Frontal cortex (tissue), 4 donors: Measurements from ENCODE around the gene RYK. TPM values are rescaled to one million over a fixed set of nuclear protein-coding genes. Genes with fewer than 3 reads are reported as not detected.

Source experiments
- DNase-seq, 2 donors: peaks; one replicate each; pipeline ENCODE4 v3.0.0; 2012; ENCODE audit warnings: low spot score in 2 of 2
- FAIRE-seq: peaks from 2 replicates; lab custom pipeline; 2012; peaks lifted over from hg19 to GRCh38; lab: Jason Lieb, UNC
- total RNA-seq: library from RNA; depleted of rRNA; stranded (reverse); fragments of >200 nt; gene quantifications from one replicate; pipeline ENCODE4 v1.2.3, GENCODE V29; 2014
- donor health status: control.
- donor health status: control.
- donor health status: control.

Gene RYK
- total RNA-seq, 1 donor from 2014 or later = 89.3 TPM

DNA sequence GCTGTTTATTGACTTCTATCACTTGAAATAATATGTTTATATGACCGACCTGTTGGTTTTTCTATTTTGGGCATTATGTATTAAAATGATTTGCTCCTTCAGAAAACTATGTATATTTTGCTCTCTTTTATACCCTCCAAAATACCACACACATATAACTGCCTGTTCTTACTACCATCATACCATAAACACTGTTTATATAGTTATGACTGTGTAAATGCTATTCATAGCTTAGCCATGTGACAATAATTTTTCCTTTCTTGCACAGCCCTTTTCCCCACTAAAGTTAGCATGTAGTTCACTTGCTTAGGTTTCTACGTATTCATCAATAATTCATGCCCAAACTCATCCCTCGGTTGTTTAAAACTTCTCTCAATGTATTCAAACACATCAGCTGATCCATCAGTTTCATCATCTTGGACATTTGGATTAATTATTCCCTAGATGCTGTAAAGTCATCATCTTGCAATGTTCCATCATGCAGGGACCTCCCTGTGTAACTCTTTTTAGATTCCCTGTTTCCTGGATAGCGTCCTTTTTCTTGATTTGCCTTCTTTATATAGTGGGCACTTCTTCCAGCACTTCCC lies 8.2 kb upstream of the RYK start:
- no peak for DNase-seq
- FAIRE-seq = no peak

DNA sequence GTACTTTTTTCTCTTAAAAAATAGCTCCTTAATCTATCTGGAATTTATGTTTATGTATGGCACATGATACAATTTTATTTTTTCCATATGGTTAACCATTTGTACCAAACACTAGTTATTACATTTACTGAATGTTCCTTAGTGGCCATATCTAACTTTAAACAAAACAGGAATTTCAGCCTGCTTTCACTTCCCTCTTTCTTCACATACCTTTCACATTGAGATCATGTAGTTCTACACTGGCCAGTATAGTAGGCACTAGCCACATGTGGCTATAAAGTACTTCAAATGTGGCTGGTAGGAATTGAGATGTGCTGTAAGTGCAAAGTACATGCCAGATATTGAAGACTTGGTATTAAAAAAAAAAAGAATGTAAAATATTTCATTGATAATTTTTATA lies 4.7 kb upstream of the RYK start:
- DNase-seq (no peak), FAIRE-seq (no peak)

DNA sequence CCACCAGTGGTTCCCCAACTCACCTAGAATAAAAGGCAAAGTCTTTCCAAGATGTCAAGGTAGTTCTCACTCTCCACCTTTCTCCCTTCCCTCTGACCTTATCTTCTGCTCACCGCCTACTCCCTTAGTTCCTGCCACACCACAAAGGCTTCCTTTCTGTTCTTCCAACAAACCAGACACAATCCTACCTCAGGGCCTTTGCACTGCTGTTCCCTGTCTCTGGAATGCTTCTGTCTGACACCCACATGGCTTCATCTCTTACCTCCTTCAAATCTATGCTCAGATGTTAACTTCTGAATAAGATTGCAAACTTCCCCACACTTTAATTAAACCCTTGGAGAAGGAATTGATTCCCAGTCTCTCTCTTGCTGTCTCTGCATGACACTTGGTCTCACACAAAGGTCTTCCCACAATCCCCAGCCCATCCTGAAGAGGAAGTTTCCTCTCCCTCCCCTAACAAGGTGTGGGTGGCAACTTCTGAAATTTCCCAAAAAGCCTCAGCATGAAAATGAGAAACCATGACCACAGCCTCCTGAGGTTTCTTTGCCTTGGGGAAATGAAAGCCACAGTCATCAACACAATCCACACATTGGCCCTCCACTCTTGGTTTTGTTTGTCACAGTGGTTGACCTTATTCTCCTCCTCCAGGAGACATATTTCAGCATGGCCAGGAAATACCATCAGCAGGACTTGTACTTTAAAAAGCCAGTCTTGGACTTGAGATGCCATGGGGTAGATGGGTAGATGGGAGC lies 3.0 kb upstream of the RYK start:
- FAIRE-seq (no peak), DNase-seq (no peak)

DNA sequence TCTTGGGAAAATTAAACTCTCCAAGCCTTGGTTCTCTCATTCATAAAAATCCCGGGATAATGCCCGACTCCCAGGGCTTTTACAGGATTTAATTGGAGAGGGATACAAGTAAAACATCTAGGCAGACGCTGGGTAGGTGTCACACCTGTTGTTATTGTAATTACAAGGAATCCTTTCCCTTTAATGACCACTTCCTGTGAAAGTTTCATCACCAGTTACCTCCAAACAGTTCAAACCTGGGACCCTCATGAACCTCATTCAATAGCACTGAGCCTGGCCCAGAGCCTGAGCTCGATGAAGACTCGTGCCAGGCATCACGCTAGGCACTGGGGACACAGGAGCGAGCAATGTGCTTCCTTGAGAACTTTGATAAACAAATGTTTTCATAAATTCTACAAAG lies 2.1 kb upstream of the RYK start:
- DNase-seq = no peak
- FAIRE-seq = no peak

DNA sequence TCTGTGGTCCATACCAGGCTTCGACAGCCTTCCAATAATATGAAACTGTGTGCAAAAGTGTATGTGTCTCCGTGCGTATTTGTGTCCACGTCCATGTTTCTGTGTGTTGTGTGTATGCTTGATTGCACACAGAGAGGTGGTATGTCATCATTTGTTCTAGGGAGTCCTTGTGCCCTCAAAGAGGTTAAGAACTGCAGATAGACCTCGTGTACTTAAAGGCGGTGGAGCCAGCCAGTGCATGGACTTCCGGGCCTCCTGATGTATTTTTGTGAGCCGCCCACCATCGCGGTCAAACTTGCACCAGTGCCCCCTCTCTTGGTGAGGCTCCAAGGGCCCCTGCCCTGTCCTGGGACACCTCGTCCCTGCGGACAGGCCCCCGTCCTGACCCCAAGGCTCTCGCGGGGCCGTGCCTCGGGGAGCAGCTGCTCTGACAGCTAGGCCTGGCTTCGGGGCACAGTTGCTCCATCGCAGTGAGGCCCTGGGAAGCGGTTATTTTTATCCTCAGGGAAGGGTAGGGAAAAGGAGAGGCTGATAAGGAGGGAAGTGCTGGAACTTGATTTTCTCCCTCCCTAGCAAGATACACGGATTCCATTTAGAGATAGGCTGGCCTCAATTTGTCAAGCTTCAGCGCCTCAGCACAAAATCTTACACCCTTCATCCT lies 1.2 kb upstream of the RYK start:
- no peak for FAIRE-seq
- no peak for DNase-seq

DNA sequence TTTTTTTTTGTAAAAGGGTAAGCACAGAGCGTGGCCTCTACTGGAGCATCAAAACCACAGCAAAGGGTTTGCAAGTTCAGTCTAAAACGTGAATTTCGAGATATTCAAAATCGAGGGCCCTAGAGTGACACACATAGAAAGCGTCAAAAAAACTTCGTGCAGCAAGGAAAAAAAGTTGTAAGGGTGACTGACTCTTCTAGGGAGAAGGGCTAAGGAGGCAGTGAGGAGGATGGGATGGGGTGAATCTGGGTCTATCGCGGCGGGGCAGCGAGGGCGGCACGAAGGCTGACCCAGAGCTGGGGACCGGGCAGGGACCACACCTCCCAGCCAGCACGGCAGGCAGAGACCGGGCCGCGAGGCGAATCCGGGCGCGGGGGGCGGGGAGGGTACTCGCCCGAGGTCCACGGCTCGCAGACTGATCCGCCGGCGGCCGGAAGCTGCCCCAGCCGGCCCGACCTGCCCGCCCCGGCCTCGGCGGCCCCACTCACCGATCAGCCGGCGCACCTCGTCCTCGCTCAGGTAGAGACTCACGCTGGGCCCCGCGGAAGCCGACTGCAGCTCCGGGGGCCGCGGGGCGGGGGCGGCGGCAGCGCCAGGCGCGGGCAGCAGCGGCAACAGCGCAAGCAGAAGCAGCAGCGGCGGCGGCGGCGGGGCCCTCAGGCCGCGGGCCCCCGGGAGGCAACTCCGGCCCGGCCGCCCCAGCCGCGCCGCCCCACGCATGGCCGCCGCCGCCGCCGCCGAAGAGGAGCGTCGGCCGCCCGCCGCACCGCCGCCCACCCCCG lies 533 bp downstream of the RYK start:
- DNase-seq (peak; percentile 48 to 62), FAIRE-seq (no peak)

DNA sequence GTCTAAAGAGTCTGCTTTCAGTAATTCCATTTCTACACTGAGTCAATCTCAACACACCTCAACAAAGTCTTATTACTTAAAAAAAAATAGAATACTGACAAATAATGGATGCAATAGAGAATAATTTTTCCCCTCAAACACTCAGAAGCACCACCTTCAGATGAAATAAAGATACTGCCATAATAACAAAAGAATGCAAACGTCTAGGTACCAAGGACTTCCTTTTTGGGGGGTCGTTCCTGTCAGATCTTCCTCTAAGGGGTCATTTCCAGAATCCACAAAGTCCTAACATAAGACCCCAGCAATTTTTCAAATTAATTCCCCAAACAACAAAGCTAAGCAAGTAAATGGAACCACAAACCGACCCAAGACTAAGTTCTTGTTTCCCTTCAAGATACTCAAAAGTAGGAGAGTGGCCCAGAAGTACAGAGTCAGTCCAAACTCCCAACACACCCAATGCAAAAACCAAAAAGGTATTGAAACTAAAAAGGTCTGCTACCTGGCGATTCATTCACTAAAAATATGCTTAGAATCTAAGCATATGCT lies 1.3 kb downstream of the RYK start:
- DNase-seq (no peak), FAIRE-seq (no peak)

DNA sequence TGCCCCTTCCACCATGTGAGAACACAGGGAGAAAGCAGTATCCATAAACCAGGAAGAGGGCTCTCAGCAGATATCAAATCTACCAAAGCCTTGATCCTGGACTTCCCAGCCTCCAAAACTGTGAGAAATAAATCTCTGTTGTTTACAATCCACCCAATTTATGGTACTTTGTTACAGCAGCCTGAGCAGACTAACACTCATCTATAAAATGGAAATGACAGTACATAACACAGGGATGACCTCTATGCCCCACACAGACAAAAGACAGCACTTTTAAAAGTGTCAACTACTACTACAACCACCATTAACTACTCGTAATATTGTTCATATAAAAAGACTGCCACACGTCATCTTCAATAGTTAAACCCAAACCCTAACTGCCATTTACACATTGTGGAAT lies 5.7 kb downstream of the RYK start:
- DNase-seq (no peak), FAIRE-seq (no peak)

DNA sequence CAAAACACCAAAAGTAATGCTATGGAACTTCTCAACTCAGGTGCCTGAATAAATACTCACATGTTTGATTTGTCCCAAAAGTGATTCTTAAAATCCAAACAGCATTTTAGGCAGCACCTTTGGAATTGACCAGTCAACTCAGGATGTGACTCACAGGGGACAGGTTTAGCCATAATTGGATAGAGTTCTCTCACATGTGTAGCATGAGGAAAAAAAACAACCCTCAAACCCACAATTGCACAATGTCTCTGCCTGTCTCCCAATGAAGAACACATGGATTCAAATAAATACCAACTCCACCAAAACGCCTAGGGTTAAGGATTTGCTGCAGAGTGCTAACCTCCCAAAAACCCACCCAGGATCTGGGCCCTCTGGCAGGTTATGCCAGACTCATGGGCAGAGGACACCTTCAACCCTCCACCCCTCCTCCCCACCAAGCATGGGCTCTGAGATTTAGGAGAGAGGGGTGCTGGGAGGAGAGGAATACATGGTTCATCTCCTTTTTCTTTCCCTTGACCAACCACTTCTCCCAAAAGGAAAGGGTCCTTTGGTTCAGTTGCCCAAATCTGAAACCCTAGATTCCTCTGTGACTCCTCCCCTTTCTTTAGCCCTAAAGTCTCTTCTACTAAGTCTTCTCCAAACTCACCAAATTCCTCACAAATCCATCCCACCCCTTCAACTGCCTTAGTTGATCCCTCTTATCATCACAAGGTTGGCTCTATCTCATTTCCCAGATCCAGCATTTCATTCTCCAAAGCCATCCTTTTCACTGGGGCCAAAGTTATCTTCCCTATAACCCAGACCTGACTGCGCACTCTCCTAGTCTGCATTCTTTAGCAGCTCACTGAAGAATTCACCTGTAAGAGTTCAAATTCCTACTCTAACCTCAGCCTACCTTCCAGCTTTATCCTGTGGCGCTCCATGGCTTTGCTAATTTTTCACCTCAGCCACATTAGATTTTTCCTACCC lies 7.7 kb downstream of the RYK start:
- DNase-seq (no peak), FAIRE-seq (no peak)

DNA sequence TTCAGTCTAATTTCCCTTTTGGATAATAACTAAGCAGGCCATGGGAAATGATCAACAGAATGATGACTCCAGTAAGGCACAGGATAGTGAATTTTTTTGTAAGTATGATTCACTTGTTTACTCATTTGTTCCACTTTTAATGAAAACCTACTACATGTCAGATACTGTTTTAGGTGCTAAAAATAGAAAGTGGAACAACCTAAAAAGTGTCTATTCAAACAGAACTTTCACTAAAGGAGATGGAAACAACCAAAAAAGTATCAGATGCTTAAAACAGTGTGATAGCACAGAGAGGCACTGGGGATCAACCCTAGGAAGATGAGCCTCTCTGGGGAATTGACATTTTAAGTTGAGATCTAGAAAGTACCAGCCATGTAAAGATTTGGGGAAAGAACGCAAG lies 11.1 kb downstream of the RYK start:
- FAIRE-seq (no peak), DNase-seq (no peak)

DNA sequence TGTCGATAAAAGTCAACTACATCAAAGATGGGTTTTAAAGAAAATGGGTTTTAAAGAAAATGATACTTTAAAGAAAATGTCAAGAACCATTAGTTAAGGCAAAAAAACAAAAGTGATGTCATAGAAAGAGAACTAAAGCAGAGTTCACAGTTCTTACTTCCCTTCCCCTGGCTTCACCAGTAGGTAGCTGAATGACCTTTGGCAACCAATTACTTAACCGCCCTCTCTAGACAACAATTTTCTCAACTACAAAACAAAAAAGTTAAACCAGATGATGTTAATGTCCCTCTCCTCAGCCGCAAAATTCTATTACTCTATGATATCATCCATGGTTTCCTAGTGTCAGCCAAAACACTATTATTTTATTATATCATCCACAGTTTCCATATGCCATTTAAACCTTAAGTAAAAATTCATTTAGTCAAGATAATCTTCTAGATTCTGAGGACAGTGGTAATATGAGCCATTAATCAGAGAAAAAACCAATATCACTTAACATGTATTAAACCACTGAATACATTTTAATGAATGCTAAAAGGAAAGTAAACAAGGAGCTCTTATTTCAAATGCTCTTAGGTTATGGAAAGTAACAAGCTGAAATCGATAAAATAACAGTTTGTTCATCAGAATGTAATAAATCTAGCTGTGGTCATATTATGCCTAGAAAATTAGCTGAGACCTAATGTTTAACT lies 13.1 kb downstream of the RYK start:
- FAIRE-seq (no peak), DNase-seq (no peak)

DNA sequence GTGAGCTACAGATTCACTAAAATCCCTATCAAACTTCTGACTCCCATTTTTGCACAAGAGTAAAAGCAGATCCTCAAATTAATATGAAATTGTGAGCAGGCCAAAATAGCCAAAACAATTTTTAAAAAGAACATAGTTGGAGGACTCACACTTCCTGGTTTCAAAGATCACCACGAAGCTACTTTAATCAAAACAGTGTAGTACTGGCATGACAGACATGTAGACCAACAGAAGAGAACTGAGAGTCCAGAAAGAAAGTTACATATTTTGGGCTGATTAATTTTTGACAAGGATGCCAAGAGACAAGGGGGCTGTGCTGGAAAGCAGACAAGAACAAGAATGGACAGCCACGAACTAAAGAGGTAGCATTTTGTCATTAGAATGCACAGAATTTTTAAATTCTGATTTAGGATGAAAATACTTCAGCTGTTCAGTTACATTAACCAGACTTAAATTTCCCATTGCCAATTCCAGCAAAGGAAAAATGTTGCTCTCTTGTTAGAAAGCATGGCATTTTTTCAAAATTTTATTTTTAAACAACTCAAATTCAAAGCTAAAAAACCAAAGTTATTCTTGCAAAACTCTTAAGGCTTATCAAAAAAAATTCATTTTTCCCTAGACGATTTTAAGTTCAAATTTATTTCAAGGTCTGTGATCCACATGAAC lies 14.0 kb downstream of the RYK start:
- DNase-seq = no peak
- no peak for FAIRE-seq

DNA sequence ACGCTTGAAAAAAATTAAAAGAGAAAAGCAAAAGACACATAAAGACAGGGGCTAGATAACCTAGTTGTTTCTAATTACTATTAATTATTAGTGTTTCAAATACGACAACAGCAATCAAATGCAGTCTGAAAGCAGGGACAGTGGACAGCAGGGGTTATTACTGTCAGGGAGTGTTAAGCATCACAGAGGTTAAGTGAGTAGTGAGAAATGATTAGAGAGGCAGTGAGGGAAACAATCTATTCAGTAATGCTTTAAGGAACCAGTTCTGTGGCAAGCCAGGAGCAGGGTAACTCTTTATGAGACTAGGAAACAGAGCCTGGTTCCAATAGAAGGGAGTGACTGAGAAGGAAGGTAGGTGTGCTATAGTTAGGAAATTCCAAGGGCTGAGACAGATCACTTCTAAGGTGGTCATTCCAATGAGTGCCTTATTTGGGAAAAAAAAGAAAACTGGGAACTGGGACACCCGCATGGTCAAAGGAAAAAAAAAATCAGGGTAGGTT lies 15.0 kb downstream of the RYK start:
- FAIRE-seq = no peak
- DNase-seq = no peak

DNA sequence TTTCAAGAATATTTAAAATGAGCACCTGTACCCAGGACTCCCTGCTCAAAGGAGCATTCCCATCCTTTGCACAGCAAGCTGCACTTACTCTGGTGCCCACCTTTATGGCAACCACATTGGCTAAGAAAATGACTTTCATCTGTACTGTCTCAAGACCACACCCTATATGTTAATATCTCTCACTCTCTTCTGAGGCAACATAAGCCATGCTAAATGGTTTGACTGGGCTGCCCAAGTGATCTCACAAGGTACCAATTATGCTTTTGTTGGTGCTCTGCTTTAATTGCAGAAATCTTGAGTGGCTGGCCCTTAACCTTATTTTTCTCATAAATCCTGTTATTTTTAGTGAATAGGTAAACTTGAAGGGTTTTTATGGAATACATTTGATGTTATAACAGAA lies 17.7 kb downstream of the RYK start:
- no peak for FAIRE-seq
- no peak for DNase-seq

DNA sequence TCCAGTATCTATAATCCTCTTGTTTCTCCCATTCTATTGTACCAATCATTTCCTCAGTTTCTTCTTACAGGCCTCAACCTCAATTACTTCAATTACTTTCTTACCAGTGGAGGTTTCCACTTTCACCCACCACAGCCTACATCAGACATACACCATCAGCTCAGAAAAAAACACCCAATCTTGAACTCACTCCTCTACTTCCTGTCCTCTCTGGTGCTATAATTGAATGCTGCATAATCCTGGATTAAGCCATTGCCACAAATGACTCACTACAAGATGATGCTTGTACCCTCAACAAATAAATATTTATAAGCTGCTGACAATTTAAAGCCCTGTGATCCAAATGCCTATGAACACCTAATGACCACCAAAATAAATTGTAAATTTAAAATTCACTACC lies 18.5 kb downstream of the RYK start:
- no peak for DNase-seq
- no peak for FAIRE-seq

DNA sequence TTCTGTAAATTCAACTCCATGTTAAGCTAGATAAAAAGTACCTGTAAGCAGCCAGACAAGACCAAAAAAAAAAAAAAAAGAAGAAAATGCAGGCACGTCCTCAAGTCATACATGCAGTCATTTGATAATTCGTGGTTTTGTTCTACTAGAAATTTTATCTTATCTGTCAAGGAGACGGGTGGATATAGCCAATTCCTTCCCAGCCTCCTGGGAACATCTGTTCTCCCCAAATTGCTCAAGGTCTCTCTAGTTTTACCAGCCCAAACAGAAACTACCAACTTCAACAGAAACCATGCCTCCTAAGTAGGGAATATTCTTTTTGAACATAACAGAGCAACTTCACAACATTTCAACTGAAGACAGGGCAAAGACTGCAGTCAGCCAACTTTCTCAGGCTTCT lies 19.5 kb downstream of the RYK start:
- DNase-seq = no peak
- FAIRE-seq = no peak

DNA sequence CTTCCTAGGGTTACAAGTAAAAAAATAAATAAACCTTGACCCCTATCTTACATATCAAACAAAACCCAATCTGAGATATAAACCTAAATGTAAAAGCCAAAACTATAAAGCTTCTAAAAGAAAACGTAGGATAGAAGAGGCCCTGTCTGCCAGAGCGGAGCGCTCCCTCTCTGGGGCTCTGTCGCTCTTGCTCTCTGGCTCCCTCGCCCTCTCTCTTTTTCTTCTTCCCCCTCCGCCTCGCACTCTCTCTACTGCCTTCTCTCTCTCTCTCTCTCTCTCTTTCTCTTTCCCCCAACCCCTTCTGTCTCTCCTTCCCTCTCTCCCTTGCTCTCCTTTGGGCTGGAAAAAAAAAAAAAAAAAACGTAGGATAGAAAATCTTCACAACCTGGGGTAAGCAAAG lies 21.6 kb downstream of the RYK start:
- FAIRE-seq = no peak
- DNase-seq = no peak

DNA sequence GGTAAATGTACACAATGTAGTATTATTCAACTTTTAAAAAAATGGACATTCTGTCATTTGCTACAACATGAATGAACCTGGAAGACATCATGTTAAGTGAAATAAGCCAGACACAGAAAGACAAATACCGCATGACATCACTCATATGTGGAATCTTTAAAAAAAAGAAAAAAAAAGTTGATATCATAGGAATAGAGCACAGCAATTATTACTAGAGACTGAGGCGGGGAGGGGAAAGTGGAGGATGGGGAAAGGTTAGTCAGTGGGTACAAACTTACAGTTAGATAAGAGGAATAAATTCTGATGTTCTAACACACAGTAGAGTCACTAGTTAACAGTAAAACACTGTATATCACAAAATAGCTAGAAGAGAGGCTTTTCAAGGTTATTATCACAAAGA lies 22.2 kb downstream of the RYK start:
- no peak for DNase-seq
- no peak for FAIRE-seq
